Renal cortical epithelial cell (primary cell): ENCODE data around the gene BAAT. TPM values are rescaled to one million over a fixed set of nuclear protein-coding genes. Genes with fewer than 3 reads are reported as not detected.
A peak's percentile ranks its signal among the peaks of the same experiment; 100 is the strongest.

Source experiments
- DNase-seq: peaks from one replicate; pipeline ENCODE4 v3.0.0-alpha.2; 2011; ENCODE audit warnings: low read depth
- total RNA-seq: library from RNA; depleted of rRNA; stranded (reverse); fragments of >200 nt; gene quantifications from 2 replicates; pipeline ENCODE4 v1.2.3, GENCODE V29; 2014

The BAAT gene
- total RNA-seq, 1 donor from 2014 or later = 0.94 TPM

- no peak for DNase-seq
Measured at GRCh38 chr9:101398930-101399642, 14.3 kb upstream of the BAAT start.

GRCh38 chr9:101398068-101398929 is 13.5 kb upstream of the BAAT start, which contains the start of the genes MRPL50 and ZNF189:
TSS of gene MRPL50 (minus strand) at chr9:101398618. CDS start at chr9:101398592, 26 bp downstream.
TSS of gene ZNF189 (plus strand) at chr9:101398851. CDS start at chr9:101399157, 306 bp downstream.
- peak; percentile 97 for DNase-seq

GRCh38 chr9:101397746-101398067 is 12.9 kb upstream of the BAAT start:
- DNase-seq = no peak

- DNase-seq = no peak
Measured at GRCh38 chr9:101394687-101395086, 9.9 kb upstream of the BAAT start.

- DNase-seq = no peak
Measured at GRCh38 chr9:101393135-101393534, 8.3 kb upstream of the BAAT start.

- no peak for DNase-seq
Measured at GRCh38 chr9:101388507-101388993, 3.7 kb upstream of the BAAT start.

- DNase-seq = peak; percentile 64
Measured at GRCh38 chr9:101387871-101388506, 3.2 kb upstream of the BAAT start.

GRCh38 chr9:101383361-101383760 is 1.4 kb downstream of the BAAT start:
- peak; percentile 35 for DNase-seq

GRCh38 chr9:101381833-101382342 is 2.9 kb downstream of the BAAT start:
- DNase-seq = no peak

GRCh38 chr9:101381118-101381517 is 3.7 kb downstream of the BAAT start:
- no peak for DNase-seq

GRCh38 chr9:101380295-101380694 is 4.5 kb downstream of the BAAT start:
- DNase-seq = no peak

GRCh38 chr9:101376111-101376848 is 8.5 kb downstream of the BAAT start:
- no peak for DNase-seq

- no peak for DNase-seq
Measured at GRCh38 chr9:101375546-101375945, 9.3 kb downstream of the BAAT start.

- no peak for DNase-seq
Measured at GRCh38 chr9:101372327-101373118, 12.3 kb downstream of the BAAT start.

- no peak for DNase-seq
Measured at GRCh38 chr9:101371813-101372212, 13.0 kb downstream of the BAAT start.

- no peak for DNase-seq
Measured at GRCh38 chr9:101369884-101370531, 14.8 kb downstream of the BAAT start.

- DNase-seq = peak; percentile 30
Measured at GRCh38 chr9:101369286-101369685, 15.5 kb downstream of the BAAT start.

- no peak for DNase-seq
Measured at GRCh38 chr9:101367323-101367722, 17.5 kb downstream of the BAAT start.

GRCh38 chr9:101366038-101366756 is 18.6 kb downstream of the BAAT start:
- DNase-seq = peak; percentile 72
